Right ventricle myocardium superior (tissue), 1 donor: ENCODE measurements around the gene CALCOCO2. TPM values are rescaled to one million over a fixed set of nuclear protein-coding genes. Genes with fewer than 3 reads are reported as not detected.
"Not testable (repeated sequence)": the region's sequence is repeated elsewhere in the genome, so short reads cannot be mapped to it uniquely, and the experiment has no call there.

Experiments
- ATAC-seq: fragments of 200-7000 bp; cut with Tn5 transposase; one replicate; pipeline ENCODE4 v1.9.1; 2020; ENCODE audit warnings: mild to moderate bottlenecking; ENCODE audit not compliant: poor library complexity
- DNase-seq: peaks from one replicate; pipeline ENCODE4 v3.0.0-alpha.2; 2020
- intact Hi-C: fragments of 100-400 bp; cut with DNase I; formaldehyde crosslinking; loops from one replicate; pipeline ENCODE4 v1.11.2; 2022
- total RNA-seq: library from RNA; stranded (reverse); fragmentation: NEBNext Ultra II Directional; extraction: Animal tissue kit (Norgen Biotek cat#: 25700); gene quantifications from one replicate; pipeline ENCODE4 v1.2.1, GENCODE V29; 2021
- donor health status: DM: no; HTN: yes; CAD: no; lungs with severe emphysema.

Gene CALCOCO2
- total RNA-seq, 1 donor from 2014 or later, result 341 TPM

DNA sequence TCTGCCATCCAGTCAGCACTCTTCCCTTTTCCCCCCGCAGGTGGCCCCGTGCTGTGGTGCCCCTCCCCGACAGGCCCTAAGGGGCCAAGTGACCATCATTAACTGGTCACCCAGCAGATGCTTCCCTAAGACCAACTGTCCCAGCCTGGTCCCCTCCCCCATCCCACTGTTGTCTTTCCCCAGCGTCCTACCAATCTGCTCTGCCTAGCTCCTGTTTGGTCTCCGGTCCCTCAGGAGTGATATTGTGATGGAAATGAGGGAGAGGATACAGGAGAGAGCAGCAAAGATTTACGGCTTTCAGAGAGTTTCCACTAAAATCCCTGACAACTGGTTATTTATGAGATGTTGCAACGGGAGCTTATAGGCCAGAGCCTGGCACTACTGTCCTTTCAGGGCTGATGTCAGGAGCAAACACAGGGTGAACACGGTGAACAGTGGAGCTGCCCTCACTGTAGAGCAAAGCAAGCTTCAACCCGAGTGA is 12.4 kb upstream of the CALCOCO2 start:
- intact Hi-C loops, result no loop called here
- ATAC-seq (no peak), DNase-seq (no peak)

DNA sequence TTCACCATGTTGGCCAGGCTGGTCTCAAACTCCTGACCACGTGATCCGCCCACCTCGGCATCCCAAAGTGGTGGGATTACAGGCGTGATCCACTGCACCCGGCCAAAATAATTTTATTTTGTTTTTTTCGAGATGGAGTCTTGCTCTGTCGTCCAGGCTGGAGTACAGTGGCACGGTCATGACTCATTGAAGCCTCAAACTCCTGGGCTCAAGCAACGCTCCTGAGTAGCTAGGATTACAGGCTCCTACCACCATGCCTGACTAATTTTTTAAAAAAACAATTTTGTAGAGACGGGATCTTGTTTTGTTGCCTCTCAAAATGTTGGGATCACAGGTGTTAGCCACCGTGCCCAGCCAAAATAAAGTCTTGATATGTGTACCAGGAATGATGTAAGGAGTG is 11.4 kb upstream of the CALCOCO2 start:
- DNase-seq, result no peak
- intact Hi-C loops, result no loop called here
- no peak for ATAC-seq

DNA sequence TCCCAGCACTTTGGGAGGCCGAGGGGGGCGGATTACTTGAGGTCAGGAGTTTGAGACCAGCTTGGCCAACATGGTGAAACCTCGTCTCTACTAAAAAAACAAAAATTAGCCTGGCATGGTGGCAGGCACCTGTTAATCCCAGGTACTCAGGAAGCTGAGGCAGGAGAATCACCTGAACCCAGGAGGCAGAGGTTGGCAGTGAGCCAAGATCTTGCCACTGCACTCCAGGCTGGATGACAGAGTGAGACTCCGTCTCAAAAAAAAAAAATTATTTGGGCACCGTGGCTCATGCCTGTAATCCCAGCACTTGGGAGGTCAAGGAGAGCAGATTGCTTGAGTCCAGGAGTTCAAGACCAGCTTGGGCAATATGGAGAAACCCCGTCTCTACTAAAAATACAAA is 9.9 kb upstream of the CALCOCO2 start:
- intact Hi-C loops, DNase-seq, ATAC-seq: not testable (repeated sequence)

DNA sequence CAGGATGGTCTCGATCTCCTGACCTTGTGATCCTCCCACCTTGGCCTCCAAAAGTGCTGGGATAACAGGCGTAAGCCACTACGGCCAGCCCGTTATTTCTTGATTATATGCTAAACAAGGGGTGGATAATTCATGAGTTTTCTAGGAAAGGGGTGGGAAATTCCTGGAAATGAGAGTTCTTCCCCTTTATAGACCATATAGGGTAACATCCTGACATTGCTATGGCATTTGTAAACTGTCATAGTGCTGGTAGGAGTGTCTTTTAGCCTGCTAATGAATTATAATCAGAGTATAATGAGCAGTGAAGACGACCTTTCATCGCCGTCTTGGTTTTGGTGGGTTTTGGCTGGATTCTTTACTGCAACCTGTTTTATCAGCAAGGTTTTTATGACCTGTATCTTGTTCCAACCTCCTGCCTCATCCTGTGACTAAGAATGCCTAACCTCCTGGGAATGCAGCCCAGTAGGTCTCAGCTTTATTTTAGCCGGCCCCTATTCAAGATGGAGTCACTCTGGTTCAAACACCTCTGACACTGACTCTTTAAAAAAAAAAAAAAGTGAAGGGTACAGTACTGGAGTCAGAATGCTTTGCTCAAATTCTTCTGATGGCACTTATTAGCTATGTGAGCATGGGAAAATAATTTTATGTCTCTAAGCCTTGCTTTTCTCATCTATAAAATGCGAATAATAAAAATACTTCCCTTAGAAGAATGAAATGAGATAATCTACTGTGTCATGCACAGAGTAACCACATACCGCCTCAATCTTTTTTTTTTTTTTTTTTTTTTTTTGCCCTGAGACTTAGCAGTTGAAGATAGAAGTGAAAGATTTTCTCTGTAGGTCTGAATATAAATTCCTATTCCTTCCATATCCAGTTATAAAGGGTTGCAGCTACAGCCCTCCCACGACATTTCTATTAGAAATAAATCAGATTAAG is 5.1 kb upstream of the CALCOCO2 start:
- ATAC-seq (no peak), DNase-seq (no peak)
- intact Hi-C loops, result no loop called here

DNA sequence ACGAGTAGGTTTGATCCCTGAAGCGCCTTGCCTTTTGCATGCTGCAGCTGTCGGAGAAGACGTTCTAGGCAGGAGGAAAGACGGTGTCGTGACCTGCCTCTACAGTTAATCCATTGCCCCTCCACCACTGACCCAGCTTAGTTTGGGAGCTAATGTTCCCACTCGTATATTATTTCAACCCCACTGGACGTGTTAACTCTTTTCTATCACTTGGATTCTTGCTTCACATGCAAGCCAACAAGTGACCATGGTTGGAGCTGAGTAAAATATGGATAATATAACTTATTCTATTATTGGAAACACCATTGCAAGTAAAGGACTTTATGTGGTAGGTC is 681 bp downstream of the CALCOCO2 start:
- intact Hi-C loops, result no loop called here
- no peak for DNase-seq
- no peak for ATAC-seq

DNA sequence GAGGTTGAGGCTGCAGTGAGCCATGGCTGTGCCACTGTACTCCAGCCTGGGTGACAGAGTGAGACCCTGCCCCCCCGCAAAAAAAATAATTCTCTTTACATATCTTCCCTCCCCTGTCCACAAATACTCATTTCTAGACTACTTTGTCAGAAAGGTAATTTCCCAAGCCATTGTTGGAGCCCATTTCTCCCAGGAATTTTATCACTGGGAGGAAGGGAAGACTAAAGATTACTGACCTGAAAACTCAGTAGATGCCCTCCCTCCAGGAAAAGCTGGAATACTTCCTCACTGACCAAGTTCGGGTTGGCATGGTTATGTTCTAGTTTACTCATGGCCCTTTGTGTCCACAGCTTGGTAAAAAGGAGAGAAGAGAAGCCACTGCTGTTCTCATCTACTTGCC is 4.1 kb downstream of the CALCOCO2 start:
- intact Hi-C loops, result no loop called here
- ATAC-seq (no peak), DNase-seq (no peak)

DNA sequence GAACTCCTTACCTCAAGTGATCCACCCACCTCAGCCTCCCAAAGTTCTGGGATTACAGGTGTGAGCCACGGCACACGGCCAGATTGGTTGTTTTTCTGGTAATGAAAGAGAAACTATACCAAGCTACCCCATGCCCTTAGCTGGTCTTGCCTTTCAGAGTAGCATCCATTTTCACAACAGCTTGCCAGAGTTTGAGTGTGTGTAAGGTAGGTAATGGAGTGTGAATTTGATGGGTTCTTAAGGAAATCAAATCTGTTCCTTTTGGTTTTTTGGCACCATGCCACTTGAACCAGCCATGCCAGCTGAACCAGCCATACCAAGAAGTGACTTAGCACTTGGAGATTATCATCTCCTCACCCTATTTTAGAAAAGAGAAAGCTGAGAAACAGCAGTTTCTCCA is 5.1 kb downstream of the CALCOCO2 start:
- DNase-seq (no peak), ATAC-seq (no peak)
- intact Hi-C loops, result no loop called here

DNA sequence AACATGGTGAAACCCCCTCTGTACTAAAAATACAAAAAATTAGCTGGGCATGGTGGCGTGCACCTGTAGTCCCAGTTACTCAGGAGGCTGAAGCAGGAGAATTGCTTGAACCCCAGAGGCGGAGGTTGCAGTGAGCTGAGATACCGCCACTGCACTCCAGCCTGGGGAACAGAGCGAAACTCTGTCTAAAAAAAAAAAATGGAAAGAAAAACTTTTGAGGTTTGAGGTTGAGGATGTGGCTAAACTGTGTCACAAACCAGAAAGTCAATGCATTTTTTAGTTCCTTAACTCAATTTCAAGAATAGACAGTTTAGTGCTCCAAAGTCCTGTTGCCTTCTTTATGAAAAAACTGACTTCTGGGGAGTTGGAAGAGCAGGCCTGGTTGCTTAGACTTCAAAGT is 6.6 kb downstream of the CALCOCO2 start:
- DNase-seq, ATAC-seq, intact Hi-C loops: not testable (repeated sequence)

DNA sequence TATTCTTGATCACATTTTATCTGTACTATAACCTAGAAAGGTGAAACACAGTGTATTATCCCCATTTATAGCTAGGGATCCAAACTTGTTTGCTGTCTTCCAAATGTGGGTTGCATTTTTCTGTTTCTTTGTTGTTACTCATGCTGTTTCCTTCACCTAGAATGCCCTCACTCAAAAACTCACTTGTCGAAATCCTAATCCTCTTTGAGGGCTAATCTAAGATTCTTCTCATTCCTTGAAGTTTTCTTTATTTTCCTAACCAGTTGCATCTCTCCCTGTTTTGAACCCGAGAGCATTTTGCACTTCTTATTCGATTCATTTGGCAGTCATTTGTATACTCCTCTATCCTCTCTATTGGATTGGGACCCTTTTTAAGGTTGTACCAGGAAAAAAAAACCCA is 9.6 kb downstream of the CALCOCO2 start:
- intact Hi-C loops, result no loop called here
- DNase-seq (no peak), ATAC-seq (no peak)

DNA sequence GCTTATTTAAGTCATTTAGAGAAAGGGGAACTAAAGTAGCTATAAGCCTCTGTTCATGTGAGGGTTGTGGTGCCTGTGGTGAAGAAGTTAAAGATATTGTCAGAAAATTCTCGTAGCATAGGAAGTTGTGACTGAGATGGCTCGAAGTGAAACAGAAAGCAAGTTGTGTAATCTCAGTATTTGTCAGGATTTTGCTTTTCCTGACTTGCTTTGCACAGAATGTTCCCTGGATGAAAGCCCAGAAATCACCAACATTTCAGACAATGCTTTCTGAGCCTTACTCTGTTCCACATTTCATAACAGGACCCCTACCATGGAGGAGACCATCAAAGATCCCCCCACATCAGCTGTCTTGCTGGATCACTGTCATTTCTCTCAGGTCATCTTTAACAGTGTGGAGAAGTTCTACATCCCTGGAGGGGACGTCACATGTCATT is 10.6 kb downstream of the CALCOCO2 start:
- DNase-seq, result no peak
- intact Hi-C loops, result no loop called here
- peak; percentile 70 for ATAC-seq

DNA sequence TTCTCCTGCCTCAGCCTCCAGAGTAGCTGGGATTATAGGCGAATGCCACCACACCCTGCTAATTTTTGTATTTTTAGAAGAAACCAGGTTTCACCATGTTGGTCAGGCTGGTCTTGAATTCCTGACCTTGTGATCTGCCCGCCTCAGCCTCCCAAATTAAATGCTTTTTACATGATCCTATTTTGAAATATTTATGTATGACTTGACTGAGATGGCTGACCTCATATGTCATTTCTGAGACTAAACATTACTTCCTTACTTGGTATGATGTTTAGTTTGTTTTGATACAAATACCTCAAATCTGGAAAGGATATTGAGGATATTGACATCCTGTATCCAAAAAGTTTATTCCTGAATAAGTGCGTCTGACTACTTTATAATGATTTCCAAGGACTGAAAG is 11.9 kb downstream of the CALCOCO2 start:
- ATAC-seq, result no peak
- no peak for DNase-seq
- intact Hi-C loops, result no loop called here

DNA sequence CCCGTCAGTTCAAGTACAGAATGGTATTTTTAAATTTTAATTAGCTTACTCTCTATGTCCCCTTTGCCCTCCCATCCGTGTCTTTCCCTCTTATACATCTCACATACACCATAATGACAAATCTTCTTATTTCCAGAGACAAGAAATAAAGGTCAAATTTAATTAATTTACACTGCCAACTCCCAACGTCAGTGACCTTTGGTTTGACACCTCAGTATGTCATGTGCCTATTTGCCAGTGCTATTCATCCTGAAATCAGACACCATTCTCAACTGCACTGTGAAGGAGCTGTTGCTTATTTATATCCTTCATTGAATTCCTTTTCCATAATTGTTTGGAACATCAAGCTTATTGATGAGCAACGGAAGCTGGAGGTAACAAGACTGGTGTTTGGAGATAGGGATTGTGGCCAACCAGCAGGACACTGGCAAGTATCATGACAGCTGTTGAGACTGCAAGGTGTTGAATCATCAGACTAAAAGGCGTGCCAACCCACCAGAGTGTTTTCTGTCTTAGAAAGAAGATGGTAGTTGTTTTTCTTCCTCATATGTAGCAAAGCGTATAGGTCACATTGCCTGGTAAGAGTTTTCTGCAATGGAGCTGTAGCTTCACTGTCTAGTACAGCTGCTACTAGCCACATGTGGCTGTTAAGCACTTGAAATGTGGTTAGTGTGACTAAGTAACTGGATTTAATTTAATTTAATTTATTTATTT is 12.5 kb downstream of the CALCOCO2 start:
- no peak for DNase-seq
- intact Hi-C loops, result no loop called here
- peak; percentile 48 for ATAC-seq

DNA sequence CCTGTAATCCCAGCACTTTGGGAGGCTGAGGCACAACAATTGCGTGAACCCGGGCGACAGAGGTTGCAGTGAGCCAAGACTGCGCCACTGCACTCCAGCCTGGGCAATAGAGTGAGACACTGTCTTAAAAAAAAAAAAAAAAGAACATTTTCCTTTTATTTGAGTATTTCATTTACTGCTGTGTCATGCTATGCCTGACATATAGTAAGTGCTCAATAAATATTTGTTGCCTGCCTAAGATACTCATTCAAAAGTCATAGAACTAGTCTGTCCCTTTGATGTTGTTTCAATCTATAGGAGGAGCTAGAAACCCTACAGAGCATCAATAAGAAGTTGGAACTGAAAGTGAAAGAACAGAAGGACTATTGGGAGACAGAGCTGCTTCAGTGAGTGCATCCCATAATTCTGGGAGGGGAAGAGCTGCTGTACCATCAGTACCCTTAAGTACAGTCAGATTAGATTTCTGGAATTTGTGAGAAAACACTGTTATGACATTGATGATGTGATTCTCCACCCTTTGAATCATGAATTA is 20.0 kb downstream of the CALCOCO2 start:
- no peak for ATAC-seq
- no peak for DNase-seq
- intact Hi-C loops, result no loop called here

DNA sequence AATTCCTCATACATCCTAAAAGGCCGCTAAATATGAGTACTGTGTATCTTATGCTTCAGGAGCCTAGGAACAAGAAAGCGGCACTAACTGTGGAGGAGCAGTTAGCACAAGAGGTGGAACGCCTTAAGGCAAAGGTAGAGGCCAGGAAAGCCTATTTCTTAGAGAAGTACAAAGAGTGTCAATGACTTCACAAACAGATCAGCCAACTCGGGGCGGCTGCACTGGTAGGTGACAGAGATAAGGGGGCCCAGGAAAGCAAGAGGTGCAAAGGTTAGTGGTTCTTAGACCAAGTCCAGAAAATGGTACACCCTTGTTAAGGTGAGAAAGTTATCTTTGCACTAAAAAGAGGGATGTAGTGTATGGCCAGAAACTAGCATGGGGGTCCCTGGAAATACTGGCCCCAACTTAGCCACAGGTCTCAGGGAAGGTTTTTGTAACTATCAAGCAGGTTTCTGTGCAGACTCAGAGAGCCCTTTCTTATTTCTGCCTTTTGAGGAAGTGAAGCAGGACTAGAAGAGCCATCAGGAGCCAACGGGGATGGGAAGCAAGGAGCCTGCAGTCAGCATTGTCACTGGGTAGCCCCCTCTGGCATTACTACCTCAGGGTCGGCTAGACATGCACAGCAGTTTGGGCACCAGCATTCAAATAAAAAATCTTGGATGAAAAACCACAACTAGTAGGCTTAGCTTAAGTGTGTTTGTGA is 24.1 kb downstream of the CALCOCO2 start:
- ATAC-seq (no peak), DNase-seq (no peak)
- intact Hi-C loops, result no loop called here

DNA sequence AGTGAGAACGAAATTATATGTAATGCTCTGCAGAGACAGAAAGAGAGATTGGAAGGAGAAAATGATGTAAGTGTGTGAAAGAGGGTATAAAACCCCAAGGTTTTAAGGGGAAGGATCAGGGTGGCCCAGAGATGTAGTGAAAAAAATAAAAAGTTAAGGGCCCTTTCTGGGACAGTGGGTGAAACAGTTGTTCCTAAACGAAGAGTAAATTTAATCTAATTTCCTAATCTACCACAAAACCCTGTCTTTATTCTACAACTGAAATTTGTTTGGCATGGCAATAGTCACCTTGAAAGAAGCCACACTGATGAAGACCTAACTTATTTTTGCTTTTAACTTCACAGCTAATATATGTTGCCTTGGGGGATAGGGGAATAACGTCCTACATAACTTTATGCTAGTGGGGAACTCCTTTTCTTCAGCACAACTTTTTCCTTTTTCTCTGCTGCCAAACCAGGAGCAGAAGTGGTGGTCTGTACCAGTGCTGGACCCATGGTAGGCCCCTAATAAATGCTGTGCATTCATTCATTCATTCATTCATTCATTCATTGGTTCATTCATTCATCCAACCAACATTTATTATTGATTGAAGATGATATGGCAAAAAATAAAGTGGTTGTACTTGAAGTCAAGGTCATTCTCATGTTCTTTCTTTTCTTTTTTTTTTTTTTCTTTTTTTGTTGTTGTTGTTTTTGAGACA is 25.4 kb downstream of the CALCOCO2 start:
- ATAC-seq, result no peak
- intact Hi-C loops, result no loop called here
- DNase-seq, result no peak

DNA sequence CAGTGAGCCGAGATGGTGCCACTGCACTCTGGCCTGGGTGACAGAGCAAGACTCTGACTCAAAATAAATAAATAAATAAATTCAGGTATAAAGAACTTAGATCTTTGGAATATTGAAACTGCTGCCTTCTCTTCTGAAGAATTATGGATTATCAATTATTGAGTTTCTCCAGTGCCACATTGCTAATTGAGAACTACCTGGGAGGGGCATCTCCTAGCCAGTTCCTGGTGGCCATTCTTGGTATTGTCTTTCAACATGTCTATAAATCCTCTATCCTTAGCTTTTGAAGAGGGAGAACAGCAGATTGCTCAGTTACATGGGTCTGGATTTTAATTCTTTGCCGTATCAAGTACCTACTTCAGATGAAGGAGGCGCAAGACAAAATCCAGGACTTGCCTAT is 29.2 kb downstream of the CALCOCO2 start:
- ATAC-seq (no peak), DNase-seq (no peak)
- intact Hi-C loops, result no loop called here

DNA sequence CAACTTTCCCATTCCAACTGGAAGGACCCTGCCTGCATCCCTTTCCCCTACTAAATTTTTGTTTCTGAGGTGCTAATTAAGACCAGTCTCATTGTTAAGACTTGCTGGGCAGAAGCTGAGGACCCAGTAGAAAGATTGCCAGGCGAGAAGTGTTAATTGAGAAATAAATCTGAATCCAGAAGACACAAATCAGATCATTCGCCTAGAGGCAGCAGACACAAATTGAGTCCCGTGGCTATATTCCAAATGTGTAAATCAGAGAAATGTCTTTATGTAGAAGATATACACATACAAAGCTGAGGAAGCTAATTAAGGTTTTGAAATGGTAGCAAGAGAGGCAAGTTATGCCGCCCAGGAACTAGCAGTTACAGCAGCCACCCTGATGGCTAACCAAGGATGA is 29.6 kb downstream of the CALCOCO2 start:
- intact Hi-C loops, result no loop called here
- DNase-seq (no peak), ATAC-seq (no peak)

DNA sequence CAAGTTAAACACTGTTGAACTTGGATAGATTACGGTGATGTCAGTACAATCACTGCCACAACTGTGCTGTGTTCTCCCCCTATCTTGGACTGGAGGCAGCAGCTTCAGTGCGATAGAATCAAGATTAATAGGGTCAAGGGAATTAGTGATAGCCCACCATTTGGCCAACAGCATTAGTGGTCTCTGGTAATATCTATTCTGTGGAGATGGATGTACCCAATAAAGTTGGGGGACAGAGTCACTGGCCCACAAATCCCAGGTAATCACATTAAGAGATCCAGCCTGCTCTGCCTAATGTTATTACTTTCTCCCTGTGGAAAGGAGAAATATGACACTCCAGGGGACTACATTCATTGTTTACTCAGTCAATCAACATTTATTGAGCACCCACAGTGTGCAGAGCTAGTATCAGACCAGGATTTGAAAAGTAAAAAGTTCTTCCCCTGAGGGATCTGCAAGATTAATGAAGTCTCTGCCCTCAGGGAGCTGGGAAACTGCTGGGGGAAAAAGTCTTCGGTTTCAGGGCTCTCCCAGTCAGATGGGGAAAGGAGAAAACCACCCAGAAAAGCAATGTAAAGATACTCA is 38.2 kb downstream of the CALCOCO2 start:
- intact Hi-C loops, result no loop called here
- DNase-seq, result no peak
- ATAC-seq, result no peak
